H1 (cell line): ENCODE data around the gene CUX1. TPM values are rescaled to one million over a fixed set of nuclear protein-coding genes. Genes with fewer than 3 reads are reported as not detected.
A peak's percentile ranks its signal among the peaks of the same experiment; 100 is the strongest.

ENCODE experiments used
- CTCF ChIA-PET: fragments of 300-600 bp; sonication (Branson Sonifier 250); formaldehyde crosslinking; loops from one replicate; lab custom pipeline; 2021; ENCODE audit not compliant: partially characterized antibody; lab: Charles Lee
- POLR2A ChIA-PET: fragments of 300-600 bp; sonication (Branson Sonifier 250); formaldehyde crosslinking; loops from one replicate; lab custom pipeline; 2021; ENCODE audit warnings: inconsistent platforms; ENCODE audit not compliant: partially characterized antibody; lab: Charles Lee
- DNase-seq, 2 experiments: peaks; one replicate each; pipeline versions ENCODE4 v3.0.0 to v3.0.0-alpha.2; 2010 to 2022; ENCODE audit warnings: low spot score in 2 of 2, low read depth in 1 of 2, mixed read lengths in 1 of 2
- FAIRE-seq: peaks from 2 replicates; lab custom pipeline; 2011; peaks lifted over from hg19 to GRCh38; lab: Jason Lieb, UNC
- H2AFZ ChIP-seq: 2 replicates; pipeline ENCODE4 v1.8.1; 2012; ENCODE audit warnings: low read length, inconsistent platforms
- H2AK5ac ChIP-seq: 2 replicates; pipeline ENCODE4 v1.6.1; 2013; ENCODE audit warnings: low read depth, low read length
- H2BK120ac ChIP-seq: replicated peaks from 2 replicates; pipeline ENCODE3; 2013; ENCODE audit warnings: low read depth, low read length, inconsistent platforms
- H2BK12ac ChIP-seq: 2 replicates; pipeline ENCODE4 v1.6.1; 2013; ENCODE audit warnings: low read depth, low read length
- H2BK15ac ChIP-seq: 2 replicates; pipeline ENCODE4 v1.6.1; 2013; ENCODE audit warnings: low read length
- H2BK20ac ChIP-seq: 2 replicates; pipeline ENCODE4 v1.6.1; 2013; ENCODE audit warnings: low read length
- H2BK5ac ChIP-seq: 2 replicates; pipeline ENCODE4 v1.6.1; 2013; ENCODE audit warnings: low read depth, low read length
- H3K14ac ChIP-seq: 2 replicates; pipeline ENCODE4 v1.6.1; 2013; ENCODE audit warnings: inconsistent platforms; ENCODE audit not compliant: insufficient read length
- H3K18ac ChIP-seq: 2 replicates; pipeline ENCODE4 v1.6.1; 2013; ENCODE audit warnings: low read length; ENCODE audit errors: extremely low read depth
- H3K23ac ChIP-seq: 2 replicates; pipeline ENCODE4 v1.6.1; 2013; ENCODE audit warnings: inconsistent platforms; ENCODE audit not compliant: insufficient read length
- H3K23me2 ChIP-seq: 2 replicates; pipeline ENCODE4 v1.6.1; 2013; ENCODE audit warnings: low read depth, low read length
- H3K27ac ChIP-seq: 2 replicates; pipeline ENCODE4 v1.6.1; 2011; ENCODE audit warnings: low read depth, low read length, inconsistent platforms
- H3K27me3 ChIP-seq, 4 experiments: replicated peaks in 1 of 4; 1 replicate in 1 of 4; 2 replicates in 3 of 4; pipeline versions ENCODE4 v1.6.1 to v1.8.1; 2011 to 2013; ENCODE audit warnings: low read length in 3 of 4, mild to moderate bottlenecking in 3 of 4, inconsistent platforms in 2 of 4, mixed read lengths in 2 of 4, moderate library complexity in 1 of 4; ENCODE audit not compliant: control insufficient read depth in 3 of 4, insufficient read depth in 3 of 4; ENCODE audit errors: extremely low read depth in 1 of 4
- H3K36me3 ChIP-seq, 4 experiments: 2 replicates each; pipeline versions ENCODE4 v1.6.1 to v1.8.1; 2011 to 2013; ENCODE audit warnings: mild to moderate bottlenecking in 4 of 4, low read length in 3 of 4, moderate library complexity in 2 of 4, control low read depth in 1 of 4, inconsistent platforms in 1 of 4; ENCODE audit not compliant: insufficient read depth in 4 of 4, control insufficient read depth in 2 of 4
- H3K4ac ChIP-seq: replicated peaks from 2 replicates; pipeline ENCODE3; 2013; ENCODE audit warnings: low read length, low read depth, mixed read lengths, inconsistent platforms; ENCODE audit not compliant: insufficient read length
- H3K4me1 ChIP-seq, 4 experiments: replicated peaks in 1 of 4; 1 replicate in 1 of 4; 2 replicates in 3 of 4; pipeline versions ENCODE4 v1.6.1 to v1.8.1; 2011 to 2013; ENCODE audit warnings: low read length in 3 of 4, inconsistent platforms in 2 of 4, mixed read lengths in 1 of 4; ENCODE audit not compliant: insufficient read depth in 4 of 4, control insufficient read depth in 3 of 4
- H3K4me2 ChIP-seq, 2 experiments: 2 replicates each; pipeline versions ENCODE4 v1.6.1 to v1.8.1; 2011 to 2013; ENCODE audit warnings: low read depth in 2 of 2, low read length in 2 of 2, control low read depth in 1 of 2, inconsistent platforms in 1 of 2, mild to moderate bottlenecking in 1 of 2; ENCODE audit not compliant: insufficient read depth in 1 of 2
- H3K4me3 ChIP-seq, 4 experiments: fragments of 200-600, 300-600 bp in 1 of 4; sonication (generic), shearing (Covaris generic), sonication (Bioruptor Twin) in 1 of 4; 2 replicates each; pipeline versions ENCODE4 v1.5.1 to v1.8.1; 2011 to 2016; ENCODE audit warnings: low read length in 4 of 4, low read depth in 3 of 4, control low read depth in 2 of 4, inconsistent platforms in 2 of 4, mild to moderate bottlenecking in 2 of 4, mixed read lengths in 1 of 4, moderate library complexity in 1 of 4; ENCODE audit not compliant: insufficient read depth in 2 of 4; ENCODE audit errors: extremely low read depth in 1 of 4
- H3K56ac ChIP-seq: replicated peaks from 2 replicates; pipeline ENCODE3; 2013; ENCODE audit warnings: low read depth, mild to moderate bottlenecking, mixed read lengths, low read length, inconsistent platforms; ENCODE audit not compliant: insufficient read length
- H3K79me1 ChIP-seq: 2 replicates; pipeline ENCODE4 v1.6.1; 2013; ENCODE audit warnings: low read depth, low read length, control low read depth
- H3K79me2 ChIP-seq, 2 experiments: 2 replicates each; pipeline versions ENCODE4 v1.6.1 to v1.8.1; 2012 to 2013; ENCODE audit warnings: low read length in 2 of 2, mild to moderate bottlenecking in 2 of 2, inconsistent platforms in 1 of 2; ENCODE audit not compliant: insufficient read depth in 2 of 2, control insufficient read depth in 1 of 2
- H3K9ac ChIP-seq, 4 experiments: replicated peaks in 1 of 4; 1 replicate in 1 of 4; 2 replicates in 3 of 4; pipeline versions ENCODE4 v1.6.1 to v1.8.1; 2011 to 2013; ENCODE audit warnings: low read depth in 3 of 4, low read length in 3 of 4, control low read depth in 2 of 4, mild to moderate bottlenecking in 2 of 4, moderate library complexity in 2 of 4, inconsistent platforms in 1 of 4; ENCODE audit errors: extremely low read depth in 1 of 4
- H3K9me3 ChIP-seq, 2 experiments: 2 replicates each; pipeline versions ENCODE4 v1.6.1 to v1.8.1; 2012 to 2013; ENCODE audit warnings: mild to moderate bottlenecking in 2 of 2, moderate library complexity in 2 of 2, control low read depth in 1 of 2, inconsistent platforms in 1 of 2, low read depth in 1 of 2, low read length in 1 of 2, mixed read lengths in 1 of 2; ENCODE audit not compliant: insufficient read depth in 2 of 2
- H4K20me1 ChIP-seq, 2 experiments: replicated peaks in 1 of 2; 2 replicates each; pipeline versions ENCODE3 to v1.8.1; 2011 to 2013; ENCODE audit warnings: inconsistent platforms in 2 of 2, low read length in 2 of 2, mild to moderate bottlenecking in 1 of 2; ENCODE audit not compliant: insufficient read depth in 2 of 2, control insufficient read depth in 1 of 2
- H4K5ac ChIP-seq: 2 replicates; pipeline ENCODE4 v1.6.1; 2013; ENCODE audit warnings: low read length, low read depth, mixed read lengths, inconsistent platforms; ENCODE audit not compliant: insufficient read length
- H4K8ac ChIP-seq: 2 replicates; pipeline ENCODE4 v1.8.0; 2013; ENCODE audit warnings: mild to moderate bottlenecking, moderate library complexity, low read length, inconsistent platforms; ENCODE audit not compliant: insufficient read depth; ENCODE audit errors: extremely low read depth
- H4K91ac ChIP-seq: replicated peaks from 2 replicates; pipeline ENCODE3; 2013; ENCODE audit warnings: low read length, mixed read lengths, inconsistent platforms; ENCODE audit not compliant: insufficient read length
- CHD2 ChIP-seq: IDR thresholded peaks from 2 replicates; pipeline ENCODE4 v1.6.1; 2012; ENCODE audit warnings: low read length, improper control_type of control experiment
- GABPA ChIP-seq: IDR thresholded peaks from 2 replicates; pipeline ENCODE4 v1.6.1; 2011; ENCODE audit warnings: mild to moderate bottlenecking, low read length, moderate library complexity, borderline replicate concordance; ENCODE audit not compliant: insufficient read depth
- HDAC2 ChIP-seq, 2 experiments: fragments of 300-600 bp in 1 of 2; sonication (generic) in 1 of 2; IDR thresholded peaks; 2 replicates each; pipeline ENCODE4 v1.6.1; 2011 to 2012; ENCODE audit warnings: low read depth in 2 of 2, low read length in 2 of 2, mild to moderate bottlenecking in 2 of 2, moderate library complexity in 2 of 2, borderline replicate concordance in 1 of 2, inconsistent platforms in 1 of 2
- JUN ChIP-seq: IDR thresholded peaks from 2 replicates; pipeline ENCODE4 v1.6.1; 2011; ENCODE audit warnings: low read depth, mild to moderate bottlenecking, improper control_type of control experiment, low read length
- POLR2A ChIP-seq, 2 experiments: IDR thresholded peaks; 1 replicate in 1 of 2; 2 replicates in 1 of 2; pipeline ENCODE4 v1.6.1; 2011; ENCODE audit warnings: low read depth in 2 of 2, low read length in 2 of 2, mild to moderate bottlenecking in 2 of 2; ENCODE audit errors: control extremely low read depth in 1 of 2
- RAD21 ChIP-seq, 2 experiments: IDR thresholded peaks in 1 of 2; conservative IDR thresholded peaks in 1 of 2; 2 replicates each; pipeline ENCODE4 v1.6.1; 2011; ENCODE audit warnings: low read depth in 2 of 2, low read length in 2 of 2, improper control_type of control experiment in 1 of 2, inconsistent platforms in 1 of 2, mild to moderate bottlenecking in 1 of 2, moderate library complexity in 1 of 2
- RXRA ChIP-seq: IDR thresholded peaks from 2 replicates; pipeline ENCODE4 v1.6.1; 2011; ENCODE audit warnings: low read depth, mild to moderate bottlenecking, low read length, moderate library complexity; ENCODE audit not compliant: insufficient read depth
- WGBS, 2 experiments: shearing (Covaris generic) in 1 of 2; methylation state at CpG; one replicate each; pipeline versions ENCODE4 v1.1.6 to v1.1.7; 2013 to 2015; ENCODE audit warnings: low lambda C conversion rate in 2 of 2, mixed read lengths in 2 of 2, inconsistent platforms in 1 of 2, low coverage in 1 of 2, missing lambda C conversion rate in 1 of 2; ENCODE audit not compliant: insufficient replicate concordance in 2 of 2, insufficient coverage in 1 of 2, insufficient read length in 1 of 2; ENCODE audit errors: extremely low coverage in 1 of 2, missing lambda C conversion rate in 1 of 2; 5-methylcytosine and 5-hydroxymethylcytosine counted together
- polyA plus RNA-seq, 7 experiments: library from polyadenylated mRNA; depleted of rRNA in 3 of 7; stranded (reverse) in 5 of 7; unstranded in 2 of 7; fragments of >200 nt in 5 of 7; fragments of 200-250 nt in 2 of 7; gene quantifications; 1 replicate in 5 of 7; 2 replicates in 1 of 7; 4 replicates in 1 of 7; pipeline versions ENCODE4 v1.2.1 to v1.2.3, GENCODE V29; 2011 to 2013; ENCODE audit warnings: missing spikeins in 2 of 7, mixed read lengths in 2 of 7
- total RNA-seq: library from RNA; stranded (reverse); fragmentation: NEBNext Ultra II Directional; extraction: Animal tissue kit (Norgen Biotek cat#: 25700); gene quantifications from 2 replicates; pipeline ENCODE4 v1.2.1, GENCODE V29; 2021
- TF ChIP-seq, protein P1 (sequence below): IDR thresholded peaks from 2 replicates; pipeline ENCODE4 v1.6.1; 2012; ENCODE audit warnings: low read length, inconsistent platforms

The CUX1 gene
- total and polyA plus RNA-seq, 2 of the 8 experiments (the other 6 are each of a cell fraction or from before 2014, with no cell fraction given) = 21.6 to 65.9 TPM

DNA sequence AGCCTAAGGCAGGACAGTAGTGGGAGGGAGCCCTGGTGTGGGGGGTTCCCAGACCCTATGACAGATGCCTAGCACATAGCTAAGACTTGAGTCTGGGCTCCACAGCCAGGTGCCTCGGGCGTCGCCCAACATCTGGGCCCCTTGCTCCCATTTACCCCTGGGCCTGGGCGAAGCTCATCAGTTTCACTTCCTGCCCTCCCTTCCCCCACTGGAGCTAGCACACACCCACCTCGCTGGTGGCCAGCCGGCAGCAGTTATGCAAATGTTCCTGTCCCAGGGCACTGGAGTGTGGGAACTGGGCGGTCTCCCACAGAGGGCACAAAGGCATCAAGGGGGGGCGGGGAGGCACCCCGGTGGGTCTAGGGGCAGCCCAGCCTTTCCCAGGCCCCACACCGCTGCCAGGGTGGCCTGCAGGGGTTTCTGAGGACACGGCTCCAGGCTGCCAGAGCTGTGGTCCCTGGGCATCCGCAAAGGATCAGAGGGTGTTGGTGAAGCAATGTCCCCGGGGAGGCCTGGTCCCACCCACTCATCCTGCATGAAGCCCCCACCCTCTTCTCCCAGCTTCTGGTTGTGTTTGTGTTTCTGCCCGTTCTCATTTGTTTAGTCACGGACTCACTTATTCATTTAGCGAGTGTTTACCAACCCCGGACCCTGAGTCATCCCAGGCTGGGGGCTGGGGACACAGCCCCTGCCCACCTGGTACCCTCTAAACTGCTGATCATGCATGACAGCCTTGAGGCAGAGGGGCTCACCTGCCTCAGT, 489.7 kb downstream of the CUX1 start:
- Histone ChIP-seq H4K91ac (peak overlapping the region; percentile 86), H3K4me2 (peak overlapping the region in 1 of 2 experiments; percentile 53; a peak in 2 of 4 replicates), H4K20me1 (peaks cover 4 to 5% of the 10 kb centered on the region in 2 experiments), H3K27me3 (no peaks in the 10 kb centered on the region), H2AFZ (no peak overlapping the region), H2BK5ac (peak overlapping the region; percentile 7), H3K4me3 (no peak overlapping the region), H2BK15ac (no peak overlapping the region), H4K8ac (no peak overlapping the region), H3K27ac (no peak overlapping the region), H3K4me1 (peaks cover 5 to 13% (median 9%) of the 10 kb centered on the region in 4 experiments), H4K5ac (no peak overlapping the region), H2BK12ac (peak overlapping the region; percentile 60), H3K36me3 (peaks cover 0 to 5% (median under 1%) of the 10 kb centered on the region in 4 experiments; a peak in 1 of 8 replicates), H3K79me1 (no peaks in the 10 kb centered on the region), H3K18ac (no peak overlapping the region), H3K9me3 (no peaks in the 10 kb centered on the region), H3K23ac (no peak overlapping the region), H3K9ac (no peak overlapping the region), H3K14ac (no peak overlapping the region), H3K56ac (no peak overlapping the region), H3K23me2 (no peaks in the 10 kb centered on the region), H3K79me2 (no peaks in the 10 kb centered on the region; a peak in 1 of 4 replicates), H2BK120ac (no peak overlapping the region), H2AK5ac (peak overlapping the region; percentile 95), H2BK20ac (0 out of 2 replicates have a peak overlapping the region, but pooled peaks have one; percentile 2), H3K4ac (no peak overlapping the region)
- CTCF ChIA-PET = interaction anchor here (0.6 to 12.9 kb wide), 8 partner anchors 11 to 86 kb away, joined by 3 to 134 read pairs (median 3); no protein-coding TSS in a partner anchor
- POLR2A ChIA-PET = interaction anchor here (1.0 to 1.2 kb wide), 3 partner anchors 11 to 89 kb away, joined by 3 to 4 read pairs (median 3); partner anchors contain the start of gene PRKRIP1
- 64% methylated on average over 17 of the region's 17 CpGs; no CpG with 5 or more reads in 1 of the 2 experiments for WGBS, 2 experiments
- DNase-seq = peak in 1 of 2 experiments; percentile 47
- no peak for FAIRE-seq
- TF ChIP-seq CHD2 (0 out of 2 replicates have a peak, but pooled peaks have one; percentile 40), HDAC2 (IDR thresholded peaks at IDR 0.05; ENCODE audit: borderline replicate concordance in 1 of 2, low read depth in 2 of 2, low read length in 2 of 2) (0 out of 4 replicates have a peak, but pooled peaks of 1 of the 2 experiments have one; percentile 33), POLR2A (IDR thresholded peaks at IDR 0.05; ENCODE audit: control extremely low read depth in 1 of 2, low read depth in 2 of 2, low read length in 2 of 2) (no peak), JUN (no peak), RAD21 (IDR thresholded peaks at IDR 0.05 in 1 of 2, conservative IDR thresholded peaks at IDR 0.05 in 1 of 2; ENCODE audit: low read depth in 2 of 2, low read length in 2 of 2) (no peak), RXRA (no peak), GABPA (no peak)
- TF ChIP-seq, protein P1, sequence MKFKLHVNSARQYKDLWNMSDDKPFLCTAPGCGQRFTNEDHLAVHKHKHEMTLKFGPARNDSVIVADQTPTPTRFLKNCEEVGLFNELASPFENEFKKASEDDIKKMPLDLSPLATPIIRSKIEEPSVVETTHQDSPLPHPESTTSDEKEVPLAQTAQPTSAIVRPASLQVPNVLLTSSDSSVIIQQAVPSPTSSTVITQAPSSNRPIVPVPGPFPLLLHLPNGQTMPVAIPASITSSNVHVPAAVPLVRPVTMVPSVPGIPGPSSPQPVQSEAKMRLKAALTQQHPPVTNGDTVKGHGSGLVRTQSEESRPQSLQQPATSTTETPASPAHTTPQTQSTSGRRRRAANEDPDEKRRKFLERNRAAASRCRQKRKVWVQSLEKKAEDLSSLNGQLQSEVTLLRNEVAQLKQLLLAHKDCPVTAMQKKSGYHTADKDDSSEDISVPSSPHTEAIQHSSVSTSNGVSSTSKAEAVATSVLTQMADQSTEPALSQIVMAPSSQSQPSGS = no peak
